22Rv1 (cell line): ENCODE measurements around the gene DIP2B.

ENCODE experiments used
- H3K27ac ChIP-seq: fragments of 450-650 bp; 2 replicates; pipeline ENCODE4 v1.5.1; 2017
- ZFX ChIP-seq: fragments of 450-650 bp; IDR thresholded peaks from 2 replicates; pipeline ENCODE4 v1.6.1; 2017; ENCODE audit warnings: antibody characterized with exemption, borderline replicate concordance
- TF ChIP-seq, protein P1 (sequence below): fragments of 450-650 bp; IDR thresholded peaks from 2 replicates; pipeline ENCODE4 v1.5.1; 2017; ENCODE audit warnings: mild to moderate bottlenecking

DIP2B gene

DNA sequence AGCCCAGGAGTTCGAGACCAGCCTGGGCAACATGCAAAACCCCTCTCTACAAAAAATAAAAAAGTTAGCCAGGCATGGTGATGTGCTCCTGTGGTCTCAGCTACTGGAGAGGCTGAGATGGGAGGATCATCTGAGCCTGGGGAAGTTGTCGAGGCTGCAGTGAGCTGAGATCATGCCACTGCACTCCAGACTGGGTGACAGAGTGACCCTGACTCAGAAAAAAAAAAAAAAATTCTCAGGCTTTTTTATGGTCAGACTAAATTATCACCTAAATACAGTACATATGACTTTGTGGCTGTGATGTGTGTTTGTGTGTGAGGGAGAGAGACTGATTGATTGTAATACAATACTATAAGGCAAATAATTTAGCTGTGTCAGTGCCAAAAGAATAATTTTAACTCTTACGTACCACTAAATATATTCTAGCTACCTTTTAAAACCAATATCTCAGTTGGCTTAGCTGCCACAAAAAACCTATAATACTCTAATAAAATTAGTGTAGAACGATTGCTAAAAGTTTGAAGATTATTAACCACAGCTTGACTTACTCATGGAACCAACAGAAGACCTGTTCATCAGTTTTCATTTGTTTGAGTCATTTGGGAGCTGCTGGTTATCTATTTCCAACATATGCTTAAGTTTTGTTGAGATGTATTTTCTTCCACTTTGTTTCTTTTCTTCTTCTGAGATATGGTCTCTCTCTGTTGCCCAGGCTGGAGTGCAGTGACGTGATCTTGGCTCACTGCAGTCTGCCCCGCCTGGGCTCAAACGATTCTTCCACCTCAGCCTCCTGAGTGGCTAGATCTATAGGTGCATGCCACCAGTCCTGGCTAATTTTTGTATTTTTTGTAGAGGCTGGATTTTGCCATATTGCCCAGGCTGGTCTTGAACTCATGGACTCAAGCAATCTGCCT, 58.0 kb downstream of the DIP2B start:
- TF ChIP-seq, protein P1, sequence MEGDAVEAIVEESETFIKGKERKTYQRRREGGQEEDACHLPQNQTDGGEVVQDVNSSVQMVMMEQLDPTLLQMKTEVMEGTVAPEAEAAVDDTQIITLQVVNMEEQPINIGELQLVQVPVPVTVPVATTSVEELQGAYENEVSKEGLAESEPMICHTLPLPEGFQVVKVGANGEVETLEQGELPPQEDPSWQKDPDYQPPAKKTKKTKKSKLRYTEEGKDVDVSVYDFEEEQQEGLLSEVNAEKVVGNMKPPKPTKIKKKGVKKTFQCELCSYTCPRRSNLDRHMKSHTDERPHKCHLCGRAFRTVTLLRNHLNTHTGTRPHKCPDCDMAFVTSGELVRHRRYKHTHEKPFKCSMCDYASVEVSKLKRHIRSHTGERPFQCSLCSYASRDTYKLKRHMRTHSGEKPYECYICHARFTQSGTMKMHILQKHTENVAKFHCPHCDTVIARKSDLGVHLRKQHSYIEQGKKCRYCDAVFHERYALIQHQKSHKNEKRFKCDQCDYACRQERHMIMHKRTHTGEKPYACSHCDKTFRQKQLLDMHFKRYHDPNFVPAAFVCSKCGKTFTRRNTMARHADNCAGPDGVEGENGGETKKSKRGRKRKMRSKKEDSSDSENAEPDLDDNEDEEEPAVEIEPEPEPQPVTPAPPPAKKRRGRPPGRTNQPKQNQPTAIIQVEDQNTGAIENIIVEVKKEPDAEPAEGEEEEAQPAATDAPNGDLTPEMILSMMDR = no peak
- no peak for TF ChIP-seq ZFX
- no peak overlapping the region for H3K27ac ChIP-seq

DNA sequence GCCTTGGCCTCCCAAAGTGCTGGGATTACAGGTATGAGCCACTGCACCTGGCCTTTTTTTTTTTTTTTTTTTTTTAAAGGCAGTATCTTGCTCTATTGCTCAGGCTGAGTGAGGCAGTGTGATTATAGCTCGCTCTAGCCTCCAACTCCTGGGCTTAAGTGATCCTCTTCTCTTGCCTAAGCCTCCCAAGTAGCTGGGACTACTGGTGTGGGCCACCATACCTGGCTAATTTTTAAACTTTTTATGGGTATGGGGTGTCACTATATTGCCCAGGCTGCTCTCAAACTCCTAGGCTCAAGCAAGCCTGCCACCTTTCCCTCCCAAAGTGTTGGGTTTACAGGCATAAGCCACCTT, 58.6 kb downstream of the DIP2B start:
- H3K27ac ChIP-seq = no peak overlapping the region
- no peak for TF ChIP-seq ZFX
- TF ChIP-seq, protein P1 = no peak

DNA sequence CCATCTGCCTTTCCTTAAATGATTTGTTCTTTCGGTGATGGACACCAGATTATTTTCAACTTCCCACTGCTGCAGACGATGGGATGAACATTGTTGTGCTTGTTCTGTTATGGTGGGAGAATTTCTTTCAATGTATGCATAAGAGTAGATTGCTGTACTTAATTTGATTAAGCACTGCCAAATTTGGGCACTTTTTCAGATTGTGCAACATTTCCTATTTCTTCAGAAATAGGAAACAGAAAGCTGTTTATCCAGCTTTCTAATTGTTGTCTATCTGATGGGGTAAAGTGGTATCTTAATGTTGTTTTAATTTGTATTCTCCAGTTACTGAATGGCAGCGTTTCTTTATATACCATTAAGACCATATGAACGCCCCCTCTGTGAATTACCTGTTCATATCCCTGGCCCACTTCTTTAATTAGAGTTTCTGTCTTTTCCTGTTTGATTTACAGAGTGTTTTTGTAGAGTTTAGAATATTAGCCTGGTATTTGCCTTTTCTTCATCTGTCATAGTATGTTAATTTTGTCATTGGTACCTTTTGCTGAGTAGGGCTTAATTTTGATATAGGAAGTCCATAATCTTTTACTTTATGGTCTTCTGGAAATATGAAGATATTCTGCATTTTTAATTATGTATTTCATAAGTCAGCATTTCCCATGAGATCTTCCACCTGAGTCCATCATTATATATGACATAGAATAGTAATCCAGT, 59.6 kb downstream of the DIP2B start:
- no peak overlapping the region for H3K27ac ChIP-seq
- TF ChIP-seq, protein P1 = no peak
- no peak for TF ChIP-seq ZFX

DNA sequence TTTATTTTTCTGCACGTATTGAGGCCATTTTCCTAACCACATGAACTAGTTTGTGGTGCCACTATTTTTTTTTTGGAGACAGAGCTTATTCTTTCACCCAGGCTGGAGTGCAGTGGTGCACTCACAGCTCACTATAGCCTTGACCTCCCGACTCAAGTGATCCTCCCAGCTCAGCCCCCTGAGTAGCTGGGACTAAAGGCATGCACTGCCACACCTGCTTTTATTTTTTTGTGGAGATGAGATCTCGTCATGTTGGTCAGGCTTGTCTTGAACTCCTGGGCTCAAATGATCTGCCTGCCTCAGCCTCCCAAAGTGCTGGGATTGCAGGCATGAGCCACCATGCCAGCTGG, 60.1 kb downstream of the DIP2B start:
- H3K27ac ChIP-seq = no peak overlapping the region
- TF ChIP-seq ZFX = no peak
- TF ChIP-seq, protein P1 = no peak

DNA sequence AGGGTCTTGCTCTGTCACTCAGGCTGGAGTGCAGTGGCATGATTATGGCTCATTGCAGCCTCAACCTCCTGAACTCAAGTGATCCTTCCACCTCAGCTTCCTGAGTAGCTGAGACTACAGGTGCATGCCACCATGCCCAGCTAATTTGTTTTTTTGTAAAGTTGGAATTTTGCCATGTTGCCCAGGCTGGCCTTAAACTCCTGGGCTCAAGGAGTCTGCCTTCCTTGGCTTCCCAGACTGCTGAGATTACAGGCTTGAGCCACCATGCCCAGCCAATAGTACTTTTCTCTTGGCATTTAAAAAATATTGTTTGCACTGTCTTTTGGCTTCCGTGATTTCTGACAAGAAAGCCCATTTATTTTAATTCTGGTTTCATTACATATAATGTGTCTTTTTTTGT, 61.3 kb downstream of the DIP2B start:
- TF ChIP-seq, protein P1 = no peak
- no peak for TF ChIP-seq ZFX
- no peak overlapping the region for H3K27ac ChIP-seq

DNA sequence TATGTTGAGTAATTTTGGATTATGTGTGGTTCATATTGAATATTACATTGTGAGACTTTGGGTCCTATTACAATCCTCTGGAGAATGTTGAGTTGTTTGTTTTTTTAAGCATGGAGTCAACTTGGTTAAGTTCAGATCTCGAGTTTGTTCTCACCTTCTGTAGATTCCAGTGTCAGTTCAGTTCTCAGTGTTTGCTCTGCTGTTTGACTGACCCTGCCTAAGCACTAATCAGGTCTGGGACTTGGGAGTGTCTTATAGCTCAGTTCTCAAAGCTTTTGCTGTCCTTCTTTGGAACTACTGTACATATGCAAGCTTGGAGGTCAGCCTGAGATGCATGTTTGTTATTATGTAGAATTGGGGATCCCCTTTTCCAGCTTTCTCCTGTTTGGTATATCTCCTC, 63.1 kb downstream of the DIP2B start:
- H3K27ac ChIP-seq = no peak overlapping the region
- TF ChIP-seq, protein P1 = no peak
- no peak for TF ChIP-seq ZFX

DNA sequence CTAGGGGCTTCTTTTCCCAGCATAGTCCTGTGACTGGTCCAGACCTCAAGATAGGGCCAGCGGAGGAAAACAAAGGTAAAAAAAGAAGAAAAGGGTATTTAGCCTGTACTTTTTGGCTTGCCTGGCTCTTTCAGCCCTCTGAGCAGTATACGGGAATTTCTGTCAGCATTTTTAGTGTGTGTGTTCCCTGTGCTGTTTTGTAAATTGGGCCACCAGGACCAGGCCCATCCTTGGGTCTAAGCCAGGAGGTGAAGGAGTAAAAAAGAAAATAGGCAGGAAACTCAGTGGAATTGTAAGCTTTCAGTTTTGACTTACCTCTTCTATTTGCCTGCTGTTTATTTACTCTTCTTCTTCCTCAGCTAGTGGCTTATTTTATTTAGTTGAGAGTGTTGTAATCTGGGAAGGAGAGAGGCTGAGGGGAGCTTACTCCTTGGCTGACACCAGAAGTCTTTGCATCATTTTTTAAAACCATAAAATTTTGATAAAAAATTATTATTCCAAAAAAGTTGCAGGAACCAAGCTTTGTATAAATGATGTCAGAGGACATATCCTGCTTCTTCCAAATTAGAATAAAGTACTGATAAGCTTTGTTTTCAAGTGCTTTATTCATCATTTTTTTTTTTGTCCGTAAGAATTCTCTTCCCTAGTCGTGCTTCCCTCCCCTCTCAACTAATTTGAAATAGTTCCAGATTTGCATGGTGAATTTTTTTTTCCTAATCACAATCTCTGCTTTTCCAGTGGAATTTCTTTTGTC, 63.7 kb downstream of the DIP2B start:
- H3K27ac ChIP-seq = no peak overlapping the region
- TF ChIP-seq, protein P1 = no peak
- TF ChIP-seq ZFX = no peak
